NB4 (cell line): ENCODE results near the gene ZNF582.

ENCODE experiments used
- DNase-seq: peaks from one replicate; pipeline ENCODE4 v3.0.0; 2010; ENCODE audit warnings: low read depth
- H3K4me3 ChIP-seq: one replicate; pipeline ENCODE4 v1.5.1; 2011; ENCODE audit warnings: mild to moderate bottlenecking, low read depth, low read length, moderate library complexity
- MYC ChIP-seq: IDR thresholded peaks from 2 replicates; pipeline ENCODE4 v1.6.1; 2011; ENCODE audit warnings: low read depth, low read length
- POLR2A ChIP-seq: IDR thresholded peaks from 2 replicates; pipeline ENCODE4 v1.6.1; 2011; ENCODE audit warnings: mild to moderate bottlenecking; ENCODE audit not compliant: insufficient read length; ENCODE audit errors: extremely low read depth
- TF ChIP-seq, protein P1 (sequence below): IDR thresholded peaks from one replicate; pipeline ENCODE4 v1.5.1; 2012; ENCODE audit warnings: low read depth, low read length
- TF ChIP-seq, protein P2 (sequence below): IDR thresholded peaks from 2 replicates; pipeline ENCODE4 v1.6.1; 2011; ENCODE audit warnings: low read depth, low read length

ZNF582 gene

DNA sequence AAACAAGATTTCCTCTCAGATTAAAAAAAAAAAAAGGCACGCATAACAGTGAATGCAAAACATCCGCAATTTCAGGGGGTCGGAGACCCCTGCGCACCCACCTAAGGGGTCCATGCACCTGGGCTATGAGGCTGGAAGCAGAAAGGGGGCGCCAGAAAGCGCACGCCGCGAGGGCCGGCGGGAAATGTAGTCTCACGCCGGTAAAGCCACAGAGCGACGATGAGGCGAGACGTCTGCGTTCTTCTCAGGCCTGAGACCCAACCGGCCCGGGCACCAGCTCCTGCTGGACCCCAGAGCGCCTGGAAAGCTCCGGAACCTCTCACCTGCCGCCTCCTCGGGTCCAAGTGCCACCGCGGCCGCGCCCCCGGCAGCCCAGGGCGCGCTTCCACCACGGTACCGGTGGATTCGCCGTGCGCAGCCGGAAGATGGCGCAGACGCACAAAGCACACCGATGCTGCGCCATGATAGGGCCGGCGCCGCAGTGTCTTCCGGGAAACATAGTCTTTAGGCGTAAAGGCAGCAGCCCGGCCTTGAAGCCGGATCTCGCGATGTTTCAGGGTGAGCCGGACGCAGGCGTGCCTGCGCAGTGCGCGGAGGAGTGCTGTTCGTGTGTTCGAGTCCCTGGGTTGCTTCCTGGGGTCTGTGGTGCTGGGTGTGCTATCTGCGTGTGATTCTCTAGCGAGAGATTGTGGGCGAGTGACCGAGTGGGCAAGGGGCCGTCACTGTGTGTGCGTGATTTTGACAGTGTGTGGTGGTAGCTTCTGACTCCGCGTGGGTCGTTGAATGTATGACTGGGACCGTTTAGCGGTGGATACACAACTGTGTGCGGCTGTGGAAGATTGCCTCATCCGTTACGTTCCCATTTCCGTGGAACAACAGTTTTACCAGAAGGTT, at the start of gene ZNF582:
ZNF582 (minus strand) TSS at position 416 of the 894 bp plus-strand sequence. CDS start 1,782 bp downstream, outside the sequence.
- peak; percentile 92 for DNase-seq
- H3K4me3 ChIP-seq = peak within 1 kb of the TSS; percentile 69
- TF ChIP-seq, protein P1, sequence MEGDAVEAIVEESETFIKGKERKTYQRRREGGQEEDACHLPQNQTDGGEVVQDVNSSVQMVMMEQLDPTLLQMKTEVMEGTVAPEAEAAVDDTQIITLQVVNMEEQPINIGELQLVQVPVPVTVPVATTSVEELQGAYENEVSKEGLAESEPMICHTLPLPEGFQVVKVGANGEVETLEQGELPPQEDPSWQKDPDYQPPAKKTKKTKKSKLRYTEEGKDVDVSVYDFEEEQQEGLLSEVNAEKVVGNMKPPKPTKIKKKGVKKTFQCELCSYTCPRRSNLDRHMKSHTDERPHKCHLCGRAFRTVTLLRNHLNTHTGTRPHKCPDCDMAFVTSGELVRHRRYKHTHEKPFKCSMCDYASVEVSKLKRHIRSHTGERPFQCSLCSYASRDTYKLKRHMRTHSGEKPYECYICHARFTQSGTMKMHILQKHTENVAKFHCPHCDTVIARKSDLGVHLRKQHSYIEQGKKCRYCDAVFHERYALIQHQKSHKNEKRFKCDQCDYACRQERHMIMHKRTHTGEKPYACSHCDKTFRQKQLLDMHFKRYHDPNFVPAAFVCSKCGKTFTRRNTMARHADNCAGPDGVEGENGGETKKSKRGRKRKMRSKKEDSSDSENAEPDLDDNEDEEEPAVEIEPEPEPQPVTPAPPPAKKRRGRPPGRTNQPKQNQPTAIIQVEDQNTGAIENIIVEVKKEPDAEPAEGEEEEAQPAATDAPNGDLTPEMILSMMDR = peak; percentile 59
- TF ChIP-seq, protein P2, sequence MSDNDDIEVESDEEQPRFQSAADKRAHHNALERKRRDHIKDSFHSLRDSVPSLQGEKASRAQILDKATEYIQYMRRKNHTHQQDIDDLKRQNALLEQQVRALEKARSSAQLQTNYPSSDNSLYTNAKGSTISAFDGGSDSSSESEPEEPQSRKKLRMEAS = peak; percentile 35; the same call in 1 of the 2 replicates
- TF ChIP-seq MYC (no peak), POLR2A (peak; percentile 23)

DNA sequence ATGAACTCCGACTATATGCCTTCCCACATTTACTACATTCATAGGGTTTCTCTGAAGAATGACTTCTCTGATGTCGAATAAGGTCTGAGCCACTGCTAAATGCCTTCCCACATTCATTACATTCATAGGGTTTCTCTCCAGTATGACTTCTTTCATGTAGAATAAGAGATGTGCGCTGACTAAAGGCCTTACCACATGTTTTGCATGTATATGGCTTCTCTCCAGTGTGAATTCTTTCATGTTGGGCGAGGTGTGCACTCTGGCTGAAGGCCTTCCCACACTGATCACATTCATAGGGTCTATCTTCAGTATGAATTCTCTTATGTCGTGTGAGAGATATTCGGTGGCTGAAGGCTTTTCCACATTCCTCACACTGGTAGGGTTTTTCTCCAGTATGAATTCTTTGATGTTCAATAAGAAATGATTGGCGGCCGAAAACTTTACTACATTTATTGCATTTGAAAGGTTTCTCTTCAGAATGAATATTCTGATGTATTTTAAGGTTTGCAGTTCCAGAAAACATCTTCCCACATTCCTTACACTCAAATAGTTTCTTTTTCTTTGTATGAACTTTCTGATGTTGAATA, 48.0 kb upstream of the ZNF582 start:
- TF ChIP-seq, protein P1 = no peak
- TF ChIP-seq, protein P2 = no peak
- TF ChIP-seq POLR2A = no peak
- H3K4me3 ChIP-seq = no peak overlapping the region
- DNase-seq = no peak

DNA sequence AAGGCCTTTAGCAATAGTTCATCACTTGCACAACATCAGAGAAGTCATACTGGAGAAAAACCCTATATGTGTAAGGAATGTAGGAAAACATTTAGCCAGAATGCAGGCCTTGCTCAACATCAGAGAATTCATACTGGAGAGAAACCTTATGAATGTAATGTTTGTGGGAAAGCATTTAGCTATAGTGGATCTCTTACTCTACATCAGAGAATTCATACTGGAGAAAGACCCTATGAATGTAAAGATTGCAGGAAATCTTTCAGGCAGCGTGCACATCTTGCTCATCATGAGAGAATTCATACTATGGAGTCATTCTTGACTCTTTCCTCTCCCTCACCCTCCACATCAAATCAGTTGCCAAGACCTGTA, 30.6 kb upstream of the ZNF582 start:
- H3K4me3 ChIP-seq = no peak overlapping the region
- TF ChIP-seq, protein P1 = no peak
- no peak for TF ChIP-seq MYC
- TF ChIP-seq, protein P2 = no peak
- no peak for TF ChIP-seq POLR2A
- peak; percentile 1 for DNase-seq

DNA sequence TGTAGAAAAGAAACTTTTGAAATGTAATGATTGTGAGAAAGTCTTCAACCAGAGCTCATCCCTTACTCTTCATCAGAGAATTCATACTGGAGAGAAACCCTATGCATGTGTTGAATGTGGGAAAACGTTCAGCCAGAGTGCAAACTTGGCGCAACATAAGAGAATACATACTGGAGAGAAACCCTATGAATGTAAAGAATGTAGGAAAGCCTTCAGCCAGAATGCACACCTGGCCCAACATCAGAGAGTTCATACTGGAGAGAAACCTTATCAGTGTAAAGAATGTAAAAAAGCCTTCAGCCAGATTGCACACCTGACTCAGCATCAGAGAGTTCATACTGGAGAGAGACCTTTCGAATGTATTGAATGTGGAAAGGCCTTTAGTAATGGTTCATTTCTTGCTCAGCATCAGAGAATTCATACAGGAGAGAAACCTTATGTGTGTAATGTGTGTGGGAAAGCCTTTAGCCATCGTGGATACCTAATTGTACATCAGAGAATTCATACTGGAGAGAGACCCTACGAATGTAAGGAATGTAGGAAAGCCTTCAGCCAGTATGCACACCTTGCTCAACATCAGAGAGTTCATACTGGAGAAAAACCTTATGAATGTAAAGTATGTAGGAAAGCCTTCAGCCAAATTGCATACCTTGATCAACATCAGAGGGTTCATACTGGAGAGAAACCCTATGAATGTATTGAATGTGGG, 30.1 kb upstream of the ZNF582 start:
- peak; percentile 1 for DNase-seq
- TF ChIP-seq POLR2A = no peak
- no peak overlapping the region for H3K4me3 ChIP-seq

DNA sequence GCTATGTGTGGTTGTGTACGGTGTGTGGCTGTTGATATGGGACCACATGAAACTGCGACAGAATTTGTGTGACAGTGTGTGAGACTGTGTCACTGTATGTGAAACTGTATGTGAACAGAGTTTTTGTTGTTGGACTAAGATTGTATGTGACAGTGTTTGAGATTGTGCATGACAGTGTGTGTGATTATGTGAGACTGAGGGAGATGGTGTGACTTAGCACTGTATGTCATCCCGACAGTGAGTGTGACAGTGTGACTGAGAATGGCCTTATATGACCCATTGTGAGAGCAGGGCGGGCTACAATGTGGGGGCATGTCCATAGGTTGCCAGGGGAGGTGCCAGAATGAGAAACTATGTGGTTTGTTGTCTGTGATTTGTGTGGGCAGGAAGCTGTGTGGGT, 11.7 kb upstream of the ZNF582 start:
- TF ChIP-seq POLR2A (no peak), MYC (no peak)
- TF ChIP-seq, protein P1 = no peak
- TF ChIP-seq, protein P2 = no peak
- H3K4me3 ChIP-seq = peak overlapping the region; percentile 94
- DNase-seq = no peak

DNA sequence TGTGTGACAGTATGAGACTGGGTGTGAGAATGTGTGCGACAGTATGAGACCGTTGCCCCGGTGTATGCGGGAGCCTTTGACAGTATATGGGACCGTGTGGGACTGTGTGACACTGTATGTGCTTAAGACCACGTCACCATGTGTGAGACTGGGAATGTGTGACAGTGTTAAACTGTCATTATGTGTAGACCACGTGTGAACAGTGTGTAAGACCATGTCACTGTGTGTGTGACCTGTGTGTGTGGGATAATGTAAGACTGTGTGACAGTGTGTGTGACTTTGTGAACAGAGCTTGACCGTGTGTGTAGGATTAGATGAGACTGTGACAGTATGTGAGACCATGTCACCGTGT, 11.3 kb upstream of the ZNF582 start:
- DNase-seq = no peak

More for the DNA sequence above, 11.3 kb upstream of the ZNF582 start:
- peak overlapping the region; percentile 94 for H3K4me3 ChIP-seq
- no peak for TF ChIP-seq MYC
